Measurements from ENCODE around the gene FHL3.

DNA sequence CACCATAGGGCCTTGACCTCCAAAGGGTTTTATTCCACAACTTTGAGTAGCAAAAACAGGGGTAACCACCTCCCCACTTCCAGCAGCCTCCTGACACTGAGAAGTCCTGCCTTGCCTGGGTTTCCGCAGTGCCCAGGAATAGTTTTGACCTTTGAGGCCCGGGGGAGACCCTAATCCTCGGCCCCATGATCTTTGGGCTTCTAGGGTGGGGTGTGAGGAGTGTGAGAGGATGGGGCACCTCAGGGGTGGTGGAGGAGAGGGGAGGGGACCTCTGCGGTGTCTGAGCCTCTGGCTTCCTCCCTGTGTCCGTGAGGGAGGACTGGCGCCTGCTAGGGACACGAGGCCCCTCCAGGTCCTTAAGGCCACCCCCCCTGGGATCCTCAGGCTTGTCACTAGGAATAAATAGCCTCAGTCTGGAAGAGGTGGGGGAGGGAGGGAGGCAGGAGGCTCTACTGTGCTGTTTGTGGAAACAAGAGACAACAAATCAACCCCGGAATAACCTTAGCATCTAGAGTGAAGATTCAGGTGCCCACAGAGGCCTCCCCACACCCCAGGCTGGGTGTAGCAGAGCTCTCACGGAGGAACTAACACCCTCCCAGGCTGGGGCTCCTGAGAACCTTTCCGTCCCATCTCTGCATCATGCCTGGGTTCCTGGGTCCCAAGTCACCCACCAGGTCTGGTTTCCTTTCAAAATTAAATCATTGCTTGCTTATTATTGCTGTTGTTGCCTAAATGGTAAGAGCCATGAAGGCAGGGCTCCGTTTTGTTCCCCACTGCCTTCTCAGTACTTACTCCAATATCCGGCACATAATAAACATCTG lies 904 bp upstream of the FHL3 start:
- TF ChIP-seq, protein P1, sequence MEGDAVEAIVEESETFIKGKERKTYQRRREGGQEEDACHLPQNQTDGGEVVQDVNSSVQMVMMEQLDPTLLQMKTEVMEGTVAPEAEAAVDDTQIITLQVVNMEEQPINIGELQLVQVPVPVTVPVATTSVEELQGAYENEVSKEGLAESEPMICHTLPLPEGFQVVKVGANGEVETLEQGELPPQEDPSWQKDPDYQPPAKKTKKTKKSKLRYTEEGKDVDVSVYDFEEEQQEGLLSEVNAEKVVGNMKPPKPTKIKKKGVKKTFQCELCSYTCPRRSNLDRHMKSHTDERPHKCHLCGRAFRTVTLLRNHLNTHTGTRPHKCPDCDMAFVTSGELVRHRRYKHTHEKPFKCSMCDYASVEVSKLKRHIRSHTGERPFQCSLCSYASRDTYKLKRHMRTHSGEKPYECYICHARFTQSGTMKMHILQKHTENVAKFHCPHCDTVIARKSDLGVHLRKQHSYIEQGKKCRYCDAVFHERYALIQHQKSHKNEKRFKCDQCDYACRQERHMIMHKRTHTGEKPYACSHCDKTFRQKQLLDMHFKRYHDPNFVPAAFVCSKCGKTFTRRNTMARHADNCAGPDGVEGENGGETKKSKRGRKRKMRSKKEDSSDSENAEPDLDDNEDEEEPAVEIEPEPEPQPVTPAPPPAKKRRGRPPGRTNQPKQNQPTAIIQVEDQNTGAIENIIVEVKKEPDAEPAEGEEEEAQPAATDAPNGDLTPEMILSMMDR (IDR thresholded peaks at IDR 0.05): no peak
- no peak for TF ChIP-seq POLR2A (IDR thresholded peaks at IDR 0.05)
